Duodenal mucosa (tissue), 2 donors: Measurements from ENCODE around the gene FZD8.

Source experiments
- H3K27ac ChIP-seq: one replicate; pipeline ENCODE4 v1.7.0; 2013; ENCODE audit warnings: low read depth, low read length
- H3K27me3 ChIP-seq, 2 donors: one replicate each; pipeline ENCODE4 v1.7.0; 2013; ENCODE audit warnings: low read length in 2 of 2, control low read depth in 1 of 2; ENCODE audit not compliant: insufficient read depth in 2 of 2, control insufficient read depth in 1 of 2
- H3K36me3 ChIP-seq, 2 donors: one replicate each; pipeline ENCODE4 v1.7.0; 2013; ENCODE audit warnings: low read length in 2 of 2, control low read depth in 1 of 2; ENCODE audit not compliant: insufficient read depth in 2 of 2, control insufficient read depth in 1 of 2
- H3K4me1 ChIP-seq, 2 donors: one replicate each; pipeline ENCODE4 v1.7.0; 2013; ENCODE audit warnings: low read length in 2 of 2, control low read depth in 1 of 2; ENCODE audit not compliant: insufficient read depth in 2 of 2, control insufficient read depth in 1 of 2
- H3K4me3 ChIP-seq, 2 donors: one replicate each; pipeline ENCODE4 v1.7.0; 2013; ENCODE audit warnings: low read length in 2 of 2, low read depth in 1 of 2
- H3K9ac ChIP-seq, 2 donors: one replicate each; pipeline ENCODE4 v1.7.0; 2013; ENCODE audit warnings: low read length in 2 of 2, low read depth in 1 of 2
- H3K9me3 ChIP-seq, 2 donors: one replicate each; pipeline ENCODE4 v1.7.0; 2013; ENCODE audit warnings: low read length in 2 of 2, control low read depth in 1 of 2; ENCODE audit not compliant: control insufficient read depth in 1 of 2

Gene FZD8

DNA sequence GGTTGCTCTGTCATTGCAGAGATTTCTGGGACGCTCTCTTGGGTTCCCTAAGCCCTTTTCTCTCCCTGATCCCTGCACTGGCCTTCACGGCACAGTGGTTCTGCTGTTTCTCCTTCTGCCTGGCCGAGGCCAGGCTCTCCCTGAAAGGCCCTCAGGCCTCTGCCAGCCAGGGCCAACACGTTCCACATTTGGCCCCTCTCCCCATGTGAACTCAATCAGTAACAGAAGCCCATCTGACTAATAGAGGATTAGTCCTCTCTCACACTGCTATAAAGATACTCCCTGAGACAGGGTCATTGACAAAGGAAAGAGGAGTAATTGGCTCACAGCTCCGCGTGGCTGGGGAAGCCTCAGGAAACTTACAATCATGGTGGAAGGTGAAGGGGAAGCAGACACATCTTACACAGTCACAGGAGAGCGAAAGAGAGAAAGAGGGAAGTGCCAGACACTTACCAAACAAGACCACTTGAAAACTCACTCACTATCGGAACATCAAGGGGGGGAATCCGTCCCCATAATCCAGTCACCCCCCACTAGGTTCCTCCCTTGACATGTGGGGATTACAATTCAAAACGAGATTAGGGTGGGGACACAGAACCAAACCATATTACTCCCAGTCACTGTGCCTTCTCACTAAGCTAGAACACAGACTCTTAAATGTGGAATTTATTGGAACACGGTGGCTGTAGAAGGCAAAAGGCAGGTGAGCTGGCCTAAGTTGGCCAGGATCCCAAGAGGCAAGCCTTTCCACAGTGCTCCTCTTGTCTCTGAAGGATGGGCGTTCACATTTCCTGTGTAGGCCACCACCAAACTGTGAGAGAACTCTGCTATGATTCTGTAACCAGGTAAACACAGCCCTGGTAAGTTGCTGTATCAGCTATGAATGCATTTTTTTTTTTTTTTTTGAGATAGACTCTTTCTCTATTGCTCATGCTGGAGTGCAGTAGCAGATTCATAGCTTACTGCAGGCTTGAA is 8.8 kb downstream of the FZD8 start:
- peaks cover 6 to 11% of the 10 kb centered on the region in 2 donors for H3K27me3 ChIP-seq
- no peak overlapping the region for H3K27ac ChIP-seq
- no peaks in the 10 kb centered on the region for H3K36me3 ChIP-seq
- H3K4me3 ChIP-seq, result no peak overlapping the region
- H3K9me3 ChIP-seq, result no peaks in the 10 kb centered on the region
- no peak overlapping the region for H3K9ac ChIP-seq
- no peaks in the 10 kb centered on the region for H3K4me1 ChIP-seq

DNA sequence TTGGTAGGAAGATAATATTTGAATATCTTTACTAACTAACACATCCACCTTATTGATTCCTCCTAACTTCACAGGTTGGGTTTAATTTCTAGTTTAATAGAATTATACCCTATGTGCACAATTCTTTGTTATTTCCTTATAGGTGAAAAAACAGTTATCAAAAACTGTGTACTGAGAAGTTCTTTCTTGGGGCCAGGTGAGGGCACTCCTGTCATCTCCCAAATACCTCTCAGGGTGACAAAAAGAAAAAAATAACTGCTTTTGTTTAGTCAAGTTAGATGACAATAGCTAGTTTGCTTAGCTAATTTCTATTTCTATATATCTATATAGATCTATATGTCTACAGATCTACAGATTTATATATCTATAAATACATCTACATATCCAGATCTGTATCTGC is 10.1 kb downstream of the FZD8 start:
- Histone ChIP-seq H3K36me3 (no peaks in the 10 kb centered on the region), H3K9ac (no peak overlapping the region), H3K27ac (no peak overlapping the region), H3K9me3 (no peaks in the 10 kb centered on the region), H3K27me3 (peaks cover 3 to 6% of the 10 kb centered on the region in 2 donors), H3K4me3 (no peak overlapping the region), H3K4me1 (no peaks in the 10 kb centered on the region)

DNA sequence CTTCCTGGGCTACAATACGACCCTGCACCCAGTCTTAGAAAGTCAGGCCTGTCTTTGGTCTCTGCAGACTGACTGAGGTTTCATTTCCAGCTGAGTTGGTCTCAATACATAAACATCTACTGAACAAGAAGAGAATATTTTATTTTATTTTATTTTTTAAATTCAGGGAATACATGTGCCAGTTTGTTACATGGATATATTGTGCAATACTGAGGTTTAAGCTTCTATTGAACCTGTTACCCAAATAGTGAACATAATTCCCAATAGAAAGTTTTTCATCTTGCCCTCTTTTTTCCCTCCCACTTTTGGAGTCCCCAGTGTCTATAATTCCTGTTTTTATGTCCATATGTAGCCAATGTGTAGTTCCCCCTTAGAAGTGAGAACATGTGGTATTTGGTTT is 10.7 kb downstream of the FZD8 start:
- Histone ChIP-seq H3K4me1 (no peaks in the 10 kb centered on the region), H3K36me3 (no peaks in the 10 kb centered on the region), H3K27ac (no peak overlapping the region), H3K27me3 (peaks cover 0 to 2% of the 10 kb centered on the region in 2 donors), H3K9me3 (no peaks in the 10 kb centered on the region), H3K9ac (no peak overlapping the region), H3K4me3 (no peak overlapping the region)

DNA sequence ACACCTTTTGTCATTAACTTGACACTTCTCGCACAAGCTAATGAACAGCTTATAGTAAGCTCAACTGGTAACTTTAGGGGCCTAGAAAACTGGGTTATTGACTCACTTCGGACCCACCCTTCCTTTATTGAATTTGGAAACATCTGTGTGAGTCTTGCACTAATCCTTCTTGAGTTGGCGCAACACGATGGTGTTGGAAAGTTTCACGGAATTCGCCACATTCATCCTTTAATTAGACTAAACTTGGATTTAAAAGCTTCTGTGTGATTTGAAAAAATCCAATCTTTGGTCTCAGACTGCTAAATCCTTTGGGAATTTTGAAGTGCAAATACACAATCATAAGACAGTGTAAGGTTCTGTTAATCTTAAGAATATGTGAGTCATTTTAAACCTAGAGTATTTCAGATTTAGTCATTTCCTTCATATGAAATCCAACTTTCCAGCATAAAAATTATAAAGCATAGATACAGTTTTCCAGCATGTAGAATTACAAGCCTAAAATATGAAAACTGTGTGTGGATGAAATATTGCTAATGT is 15.1 kb downstream of the FZD8 start:
- H3K4me3 ChIP-seq, result no peak overlapping the region
- H3K27me3 ChIP-seq, result no peaks in the 10 kb centered on the region
- H3K4me1 ChIP-seq, result no peaks in the 10 kb centered on the region
- no peak overlapping the region for H3K9ac ChIP-seq
- no peaks in the 10 kb centered on the region for H3K9me3 ChIP-seq
- H3K36me3 ChIP-seq, result no peaks in the 10 kb centered on the region
- H3K27ac ChIP-seq, result no peak overlapping the region

DNA sequence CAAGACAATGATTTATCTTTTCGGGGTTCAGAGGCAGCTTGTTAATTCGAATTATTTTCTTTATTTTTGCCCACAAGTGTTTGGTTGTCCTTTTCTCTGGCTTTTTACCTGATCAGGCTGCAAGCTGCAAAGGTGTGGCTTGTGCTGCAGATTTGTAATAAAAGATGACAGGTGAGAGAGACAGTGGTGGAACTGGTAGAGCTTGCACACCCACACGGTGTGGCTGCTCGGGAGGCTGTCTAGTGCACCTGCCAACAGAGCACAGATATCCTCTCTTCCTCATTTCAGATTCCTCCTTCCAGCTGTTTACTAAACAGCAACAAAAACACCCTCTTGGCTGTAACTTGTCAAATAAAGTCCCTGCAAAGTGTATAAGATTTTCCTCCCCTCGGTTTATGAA is 27.8 kb downstream of the FZD8 start:
- Histone ChIP-seq H3K27ac (no peak overlapping the region), H3K4me3 (no peak overlapping the region), H3K4me1 (no peaks in the 10 kb centered on the region), H3K9me3 (no peaks in the 10 kb centered on the region), H3K27me3 (no peaks in the 10 kb centered on the region), H3K9ac (no peak overlapping the region), H3K36me3 (no peaks in the 10 kb centered on the region)

DNA sequence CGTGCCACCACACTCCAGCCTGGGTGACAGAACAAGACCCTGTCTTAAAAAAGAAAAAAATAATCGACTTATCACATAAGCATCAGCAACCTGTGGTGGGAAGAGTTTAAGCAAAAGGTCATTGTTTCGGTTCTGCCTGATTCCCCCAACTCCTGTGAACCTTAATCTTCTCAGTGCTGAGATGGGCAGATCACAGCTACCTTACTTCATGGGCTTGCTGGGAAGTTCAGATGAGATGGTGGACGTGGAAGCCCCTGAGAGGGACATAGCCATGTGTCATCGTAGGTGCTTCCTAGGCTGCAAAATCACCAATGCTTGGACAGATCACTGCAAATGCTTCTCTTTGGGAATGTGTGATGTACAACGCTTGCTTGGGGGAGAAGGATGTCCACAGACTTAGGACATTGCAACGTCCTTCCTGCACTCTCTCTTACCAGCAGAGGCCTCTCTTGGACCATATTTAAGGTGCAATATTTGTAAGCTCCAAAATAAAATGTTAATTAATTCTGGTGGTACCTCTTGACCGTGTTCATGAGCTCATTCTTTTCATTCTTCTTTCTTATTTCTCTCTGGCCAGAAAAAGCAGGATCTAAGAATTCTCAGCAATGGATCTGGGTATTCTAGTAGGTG is 28.4 kb downstream of the FZD8 start:
- no peak overlapping the region for H3K9ac ChIP-seq
- H3K36me3 ChIP-seq, result no peaks in the 10 kb centered on the region
- H3K9me3 ChIP-seq, result no peaks in the 10 kb centered on the region
- no peak overlapping the region for H3K4me3 ChIP-seq
- no peaks in the 10 kb centered on the region for H3K27me3 ChIP-seq
- no peaks in the 10 kb centered on the region for H3K4me1 ChIP-seq
- H3K27ac ChIP-seq, result no peak overlapping the region

DNA sequence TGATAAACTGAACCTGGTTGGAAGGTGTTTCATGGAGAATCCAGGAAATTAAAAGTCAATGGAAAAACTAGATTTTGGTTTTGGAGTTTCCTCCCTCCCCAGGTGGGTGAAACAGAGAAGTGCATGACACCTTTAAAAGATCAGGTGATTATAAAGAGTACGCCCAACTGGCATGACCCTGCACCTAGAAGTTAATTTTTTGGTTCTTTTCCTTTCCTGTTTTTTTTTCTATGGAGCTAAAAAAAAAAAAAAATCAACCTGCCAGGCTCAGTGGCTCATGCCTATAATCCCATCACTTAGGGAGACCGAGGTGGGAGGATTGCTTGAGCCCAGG is 29.0 kb downstream of the FZD8 start:
- H3K36me3 ChIP-seq, result no peaks in the 10 kb centered on the region
- no peak overlapping the region for H3K27ac ChIP-seq
- no peak overlapping the region for H3K9ac ChIP-seq
- no peaks in the 10 kb centered on the region for H3K9me3 ChIP-seq
- H3K4me3 ChIP-seq, result no peak overlapping the region
- peaks cover 0 to 2% of the 10 kb centered on the region in 2 donors for H3K27me3 ChIP-seq
- no peaks in the 10 kb centered on the region for H3K4me1 ChIP-seq

DNA sequence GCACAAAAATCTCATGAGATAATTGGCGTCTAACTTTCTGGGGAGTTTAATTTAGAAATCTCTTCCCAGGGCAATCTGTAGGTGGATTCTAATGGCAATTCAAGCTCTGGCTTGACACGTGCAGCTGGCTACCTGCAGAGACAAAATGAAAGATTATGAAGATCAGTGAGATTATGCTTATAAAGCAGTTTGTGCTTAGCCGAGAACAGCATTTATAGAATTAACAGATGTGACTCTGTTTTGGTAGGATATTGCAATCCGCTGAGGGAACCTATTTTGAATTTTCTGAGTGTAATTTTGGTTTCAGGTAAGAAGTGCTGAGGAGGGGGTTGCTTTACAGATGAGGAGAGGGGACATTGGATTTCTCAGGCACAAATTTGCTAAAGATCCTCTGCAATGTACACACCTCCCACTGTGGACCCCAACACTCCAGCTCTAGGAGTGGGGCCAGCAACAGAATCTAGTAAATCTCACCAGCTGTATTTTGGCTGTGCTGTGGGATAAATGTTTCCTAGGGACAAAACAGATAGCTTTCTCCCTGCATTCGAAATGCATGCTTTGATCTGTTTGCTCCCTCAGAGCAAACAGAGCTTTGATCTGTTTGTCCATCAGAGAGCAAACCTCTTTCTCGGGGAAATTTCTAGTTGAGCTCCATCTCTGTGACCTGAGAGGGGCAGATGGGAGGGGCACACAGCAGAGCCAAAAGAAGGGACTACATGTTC is 29.6 kb downstream of the FZD8 start:
- no peak overlapping the region for H3K9ac ChIP-seq
- peaks cover 5 to 7% of the 10 kb centered on the region in 2 donors for H3K27me3 ChIP-seq
- H3K27ac ChIP-seq, result no peak overlapping the region
- no peaks in the 10 kb centered on the region for H3K4me1 ChIP-seq
- no peaks in the 10 kb centered on the region for H3K9me3 ChIP-seq
- no peaks in the 10 kb centered on the region for H3K36me3 ChIP-seq
- no peak overlapping the region for H3K4me3 ChIP-seq

DNA sequence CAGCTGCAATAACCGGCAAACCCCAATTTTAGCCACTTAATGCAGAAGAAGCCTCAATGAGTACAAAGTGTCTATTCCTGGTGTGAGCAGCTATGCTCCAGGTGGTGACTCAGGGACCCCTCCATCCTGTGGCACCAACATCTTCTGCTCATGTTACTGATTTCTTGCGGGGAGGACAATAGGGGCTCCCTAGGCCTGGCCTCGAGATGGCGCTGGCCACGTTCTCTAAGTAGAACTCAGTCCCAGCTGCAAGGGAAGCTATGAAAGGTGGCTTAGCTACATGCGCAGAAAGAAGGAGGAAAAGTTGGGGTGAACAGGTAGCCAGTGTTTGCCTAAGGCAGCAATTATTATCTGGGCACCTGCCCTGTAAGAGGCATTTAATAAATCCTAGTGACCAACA is 30.3 kb downstream of the FZD8 start:
- H3K4me1 ChIP-seq, result no peaks in the 10 kb centered on the region
- H3K9ac ChIP-seq, result no peak overlapping the region
- peaks cover 11 to 13% of the 10 kb centered on the region in 2 donors for H3K27me3 ChIP-seq
- no peak overlapping the region for H3K4me3 ChIP-seq
- no peaks in the 10 kb centered on the region for H3K9me3 ChIP-seq
- no peaks in the 10 kb centered on the region for H3K36me3 ChIP-seq
- H3K27ac ChIP-seq, result no peak overlapping the region

DNA sequence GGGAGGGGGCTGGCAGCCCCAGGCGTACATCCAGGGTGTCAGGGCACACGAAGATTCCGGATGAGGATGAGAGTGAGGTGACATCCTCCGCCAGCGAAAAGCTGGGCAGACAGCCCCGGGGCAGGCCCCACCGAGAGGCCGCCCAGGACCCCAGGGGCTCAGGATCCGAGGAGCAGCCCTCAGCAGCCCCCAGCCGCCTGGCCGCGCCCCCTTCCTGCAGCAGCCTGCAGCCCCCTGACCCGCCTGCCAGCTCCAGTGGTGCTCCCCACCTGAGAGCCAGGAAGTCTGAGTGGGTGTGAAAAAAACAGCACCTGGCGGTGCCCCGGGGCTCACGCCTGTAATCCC is 33.8 kb downstream of the FZD8 start:
- H3K27ac ChIP-seq, result no peak overlapping the region
- no peaks in the 10 kb centered on the region for H3K9me3 ChIP-seq
- peaks cover 11 to 17% of the 10 kb centered on the region in 2 donors for H3K27me3 ChIP-seq
- H3K36me3 ChIP-seq, result no peaks in the 10 kb centered on the region
- no peak overlapping the region for H3K9ac ChIP-seq
- H3K4me1 ChIP-seq, result no peaks in the 10 kb centered on the region
- peak overlapping the region in 1 of 2 donors; percentile 55 for H3K4me3 ChIP-seq
